Measurements from ENCODE around the gene SLCO2A1. TPM values are rescaled to one million over a fixed set of nuclear protein-coding genes. Genes with fewer than 3 reads are reported as not detected.

Gene SLCO2A1
- total RNA-seq, 4 donors from 2014 or later: 3.3 to 18.9 (median 6.0) TPM

- no peak overlapping the region for H3K27ac ChIP-seq
- no peaks in the 10 kb centered on the region for H3K36me3 ChIP-seq
- intact Hi-C loops (cut with DNase I): no loop called here
- WGBS, 2 donors: 100% methylated on average over 1 of the region's 1 CpG
- TF ChIP-seq CTCF (IDR thresholded peaks at IDR 0.05) (no peak), POLR2A (IDR thresholded peaks at IDR 0.05) (no peak)
- peaks cover 4 to 7% (median 5%) of the 10 kb centered on the region in 3 donors for H3K4me1 ChIP-seq
- DNase-seq: no peak
- peaks cover 0 to 16% (median 0%) of the 10 kb centered on the region in 4 donors for H3K27me3 ChIP-seq
- no peak overlapping the region for H3K4me3 ChIP-seq
- H3K9me3 ChIP-seq: no peaks in the 10 kb centered on the region
Measured at GRCh38 chr3:133901083-133901482, 128.6 kb downstream of the SLCO2A1 start.

- TF ChIP-seq CTCF (IDR thresholded peaks at IDR 0.05) (no peak), POLR2A (IDR thresholded peaks at IDR 0.05) (no peak)
- peaks cover 0 to 34% (median 0%) of the 10 kb centered on the region in 4 donors for H3K27me3 ChIP-seq
- no peak overlapping the region for H3K4me3 ChIP-seq
- DNase-seq: no peak
- H3K36me3 ChIP-seq: no peaks in the 10 kb centered on the region
- H3K27ac ChIP-seq: no peak overlapping the region
- no peaks in the 10 kb centered on the region for H3K9me3 ChIP-seq
- intact Hi-C loops (cut with DNase I): no loop called here
- peaks cover 12 to 23% (median 23%) of the 10 kb centered on the region in 3 donors for H3K4me1 ChIP-seq
Measured at GRCh38 chr3:133899311-133899710, 130.4 kb downstream of the SLCO2A1 start.

- Histone ChIP-seq H3K36me3 (no peaks in the 10 kb centered on the region), H3K27ac (no peak overlapping the region), H3K27me3 (peaks cover 0 to 40% (median 0%) of the 10 kb centered on the region in 4 donors), H3K4me1 (peaks cover 12 to 26% (median 25%) of the 10 kb centered on the region in 3 donors), H3K9me3 (no peaks in the 10 kb centered on the region), H3K4me3 (no peak overlapping the region)
- TF ChIP-seq POLR2A (IDR thresholded peaks at IDR 0.05) (no peak), CTCF (IDR thresholded peaks at IDR 0.05) (no peak)
- no peak for DNase-seq
- 86 to 90% methylated on average over 4 to 6 of the region's 7 CpGs for WGBS, 2 donors
- intact Hi-C loops (cut with DNase I): no loop called here
Measured at GRCh38 chr3:133897547-133897946, 132.2 kb downstream of the SLCO2A1 start.

GRCh38 chr3:133896002-133896761, 133.5 kb downstream of the SLCO2A1 start:
- DNase-seq: no peak
- no peaks in the 10 kb centered on the region for H3K36me3 ChIP-seq
- H3K4me1 ChIP-seq: peaks cover 12 to 26% (median 25%) of the 10 kb centered on the region in 3 donors
- no peak overlapping the region for H3K27ac ChIP-seq
- peaks cover 0 to 40% (median 0%) of the 10 kb centered on the region in 4 donors for H3K27me3 ChIP-seq
- no peaks in the 10 kb centered on the region for H3K9me3 ChIP-seq
- H3K4me3 ChIP-seq: peak overlapping the region; percentile 45 to 82 (median 64)
- 19 to 25% methylated on average over 14 to 22 of the region's 37 CpGs for WGBS, 2 donors
- TF ChIP-seq CTCF (IDR thresholded peaks at IDR 0.05) (no peak), POLR2A (IDR thresholded peaks at IDR 0.05) (no peak)
- intact Hi-C loops (cut with DNase I): no loop called here

GRCh38 chr3:133895208-133896001, 134.3 kb downstream of the SLCO2A1 start, which contains the start of gene RAB6B:
Gene RAB6B, minus strand, starts transcription at chr3:133895882. Its CDS starts 416 bp downstream, at chr3:133895466.
- H3K27me3 ChIP-seq: peaks cover 0 to 40% (median 0%) of the 10 kb centered on the region in 4 donors
- no peak for TF ChIP-seq POLR2A (IDR thresholded peaks at IDR 0.05)
- TF ChIP-seq CTCF (IDR thresholded peaks at IDR 0.05): no peak
- peak within 1 kb of the TSS; percentile 45 to 82 (median 64) for H3K4me3 ChIP-seq
- H3K4me1 ChIP-seq: peaks cover 12 to 26% (median 25%) of the 10 kb centered on the region in 3 donors
- H3K36me3 ChIP-seq: no peaks in the 10 kb centered on the region
- intact Hi-C loops (cut with DNase I): no loop called here
- 0% methylated on average over 16 to 28 of the region's 80 CpGs for WGBS, 2 donors
- no peak for DNase-seq
- no peaks in the 10 kb centered on the region for H3K9me3 ChIP-seq
- peak within 1 kb of the TSS in 2 of 4 donors; percentile 16 to 29 for H3K27ac ChIP-seq
